SK-N-SH (cell line): ENCODE results near the gene CLDN9. TPM values are rescaled to one million over a fixed set of nuclear protein-coding genes. Genes with fewer than 3 reads are reported as not detected.
"Not testable (repeated sequence)": the region's sequence is repeated elsewhere in the genome, so short reads cannot be mapped to it uniquely, and the experiment has no call there.

Experiments
- CTCF ChIA-PET: fragments of 300-600, 350-600 bp; formaldehyde crosslinking; extraction: SDS; loops from one replicate; lab custom pipeline; 2021; lab: Yijun Ruan, JAX
- POLR2A ChIA-PET: fragments of 350-600 bp; sonication (Branson Sonifier 250); formaldehyde crosslinking; extraction: SDS; loops from one replicate; lab custom pipeline; 2020; ENCODE audit warnings: antibody characterized with exemption, inconsistent platforms; lab: Yijun Ruan, JAX
- DNase-seq: peaks from one replicate; pipeline ENCODE4 v3.0.0; 2012
- H2AFZ ChIP-seq: fragments of 200-600 bp; sonication (generic); 2 replicates; pipeline ENCODE4 v1.8.1; 2016; ENCODE audit warnings: antibody characterized with exemption, mild to moderate bottlenecking, low read depth
- H3F3A ChIP-seq: fragments of 200-600 bp; sonication (generic); replicated peaks from 2 replicates; pipeline ENCODE3; 2016; ENCODE audit warnings: antibody characterized with exemption, mild to moderate bottlenecking; ENCODE audit not compliant: insufficient read depth
- H3K27ac ChIP-seq, 2 experiments: fragments of 200-500 bp in 1 of 2; fragments of 200-600 bp in 1 of 2; sonication (Bioruptor generic) in 1 of 2; sonication (generic), shearing (Covaris generic) in 1 of 2; 2 replicates each; pipeline versions ENCODE4 v1.5.1 to v1.6.1; 2014 to 2016; ENCODE audit warnings: low read depth in 2 of 2, inconsistent platforms in 1 of 2, low read length in 1 of 2, mild to moderate bottlenecking in 1 of 2, mixed read lengths in 1 of 2
- H3K27me3 ChIP-seq: fragments of 200-600 bp; sonication (generic), shearing (Covaris generic); 2 replicates; pipeline ENCODE4 v1.6.1; 2016; ENCODE audit warnings: mixed run types; ENCODE audit not compliant: insufficient read depth
- H3K36me3 ChIP-seq, 2 experiments: fragments of 200-500 bp in 1 of 2; fragments of 200-600 bp in 1 of 2; sonication (Bioruptor generic) in 1 of 2; sonication (generic) in 1 of 2; replicated peaks in 1 of 2; 2 replicates each; pipeline versions ENCODE3 to v1.5.1; 2014 to 2016; ENCODE audit warnings: low read length in 1 of 2, mild to moderate bottlenecking in 1 of 2; ENCODE audit not compliant: insufficient read depth in 2 of 2, control insufficient read depth in 1 of 2
- H3K4me1 ChIP-seq, 2 experiments: fragments of 200-500 bp in 1 of 2; fragments of 200-600 bp in 1 of 2; sonication (Bioruptor generic) in 1 of 2; sonication (generic), shearing (Covaris generic) in 1 of 2; 2 replicates each; pipeline versions ENCODE4 v1.5.1 to v1.6.1; 2014 to 2016; ENCODE audit warnings: low read depth in 1 of 2, low read length in 1 of 2, mixed run types in 1 of 2; ENCODE audit not compliant: insufficient read depth in 2 of 2, control insufficient read depth in 1 of 2
- H3K4me2 ChIP-seq: fragments of 200-600 bp; sonication (generic), shearing (Covaris generic); 2 replicates; pipeline ENCODE4 v1.6.1; 2017; ENCODE audit warnings: mixed run types
- H3K4me3 ChIP-seq, 2 experiments: fragments of 200-500 bp in 1 of 2; fragments of 200-600 bp in 1 of 2; sonication (Bioruptor generic) in 1 of 2; sonication (generic), shearing (Covaris generic) in 1 of 2; 2 replicates each; pipeline versions ENCODE4 v1.5.1 to v1.8.1; 2014 to 2016; ENCODE audit warnings: low read depth in 2 of 2, inconsistent platforms in 1 of 2, low read length in 1 of 2, mild to moderate bottlenecking in 1 of 2, mixed read lengths in 1 of 2, moderate library complexity in 1 of 2
- H3K79me2 ChIP-seq: fragments of 200-600 bp; sonication (generic); 2 replicates; pipeline ENCODE4 v1.8.1; 2017; ENCODE audit warnings: mild to moderate bottlenecking; ENCODE audit not compliant: insufficient read depth
- H3K9ac ChIP-seq: fragments of 200-600 bp; sonication (generic); 2 replicates; pipeline ENCODE4 v1.6.1; 2017; ENCODE audit warnings: mixed run types
- H3K9me2 ChIP-seq: fragments of 200-600 bp; sonication (generic); 2 replicates; pipeline ENCODE4 v1.6.1; 2017; ENCODE audit warnings: mixed run types
- H3K9me3 ChIP-seq: fragments of 200-600 bp; sonication (generic); 2 replicates; pipeline ENCODE4 v1.6.1; 2017; ENCODE audit warnings: mixed run types, mild to moderate bottlenecking, moderate library complexity
- H4K20me1 ChIP-seq: fragments of 200-600 bp; sonication (generic); 2 replicates; pipeline ENCODE4 v1.6.1; 2017; ENCODE audit warnings: mild to moderate bottlenecking, mixed run types; ENCODE audit not compliant: insufficient read depth
- IRF3 ChIP-seq: fragments of 150-350 bp; IDR thresholded peaks from 2 replicates; pipeline ENCODE4 v1.6.1; 2016; ENCODE audit warnings: mild to moderate bottlenecking, low read depth, low read length
- SIN3A ChIP-seq: IDR thresholded peaks from 2 replicates; pipeline ENCODE4 v1.6.1; 2012; ENCODE audit warnings: low read depth, mild to moderate bottlenecking, low read length, moderate library complexity, borderline replicate concordance
- TAF1 ChIP-seq: IDR thresholded peaks from 2 replicates; pipeline ENCODE4 v1.6.1; 2012; ENCODE audit warnings: low read depth, mild to moderate bottlenecking, low read length, moderate library complexity, borderline replicate concordance
- WGBS: methylation state at CpG from one replicate; pipeline ENCODE4 v1.1.6; 2017; ENCODE audit warnings: low lambda C conversion rate; 5-methylcytosine and 5-hydroxymethylcytosine counted together
- polyA plus RNA-seq, 3 experiments: library from polyadenylated mRNA; depleted of rRNA; stranded (reverse); fragments of >200 nt; gene quantifications; 2 replicates each; pipeline ENCODE4 v1.2.3, GENCODE V29; 2012
- TF ChIP-seq, protein P1 (sequence below): fragments of 200-600 bp; sonication (generic); IDR thresholded peaks from 2 replicates; pipeline ENCODE4 v1.6.1; 2017; ENCODE audit warnings: antibody characterized with exemption, mild to moderate bottlenecking, moderate library complexity

The CLDN9 gene
- polyA plus RNA-seq, 1 of the 3 experiments (the other 2 are of a cell fraction), result 0.08 TPM

GRCh38 chr16:3052571-3053329 is 40.0 kb downstream of the CLDN9 start:
- H3K9ac ChIP-seq, H3K79me2 ChIP-seq, H2AFZ ChIP-seq, H3K36me3 ChIP-seq, DNase-seq, POLR2A ChIA-PET, H3F3A ChIP-seq, H4K20me1 ChIP-seq, H3K9me3 ChIP-seq, H3K9me2 ChIP-seq, H3K4me1 ChIP-seq, H3K4me3 ChIP-seq, CTCF ChIA-PET, H3K4me2 ChIP-seq, H3K27ac ChIP-seq: not testable (repeated sequence)
- 74% methylated on average over 11 of the region's 12 CpGs for WGBS
- peaks cover 20% of the 10 kb centered on the region; the same call in 1 of the 2 replicates for H3K27me3 ChIP-seq

GRCh38 chr16:3053330-3053710 is 40.6 kb downstream of the CLDN9 start:
- DNase-seq, POLR2A ChIA-PET, H3K9ac ChIP-seq, H4K20me1 ChIP-seq, H3K4me3 ChIP-seq, CTCF ChIA-PET, H3K27ac ChIP-seq, H3F3A ChIP-seq, H3K9me2 ChIP-seq, H3K4me2 ChIP-seq, H3K9me3 ChIP-seq, H3K36me3 ChIP-seq, H3K4me1 ChIP-seq, H3K79me2 ChIP-seq, H2AFZ ChIP-seq: not testable (repeated sequence)
- H3K27me3 ChIP-seq, result peaks cover 14% of the 10 kb centered on the region; the same call in 1 of the 2 replicates
- 85% methylated on average over 8 of the region's 13 CpGs for WGBS

DNA sequence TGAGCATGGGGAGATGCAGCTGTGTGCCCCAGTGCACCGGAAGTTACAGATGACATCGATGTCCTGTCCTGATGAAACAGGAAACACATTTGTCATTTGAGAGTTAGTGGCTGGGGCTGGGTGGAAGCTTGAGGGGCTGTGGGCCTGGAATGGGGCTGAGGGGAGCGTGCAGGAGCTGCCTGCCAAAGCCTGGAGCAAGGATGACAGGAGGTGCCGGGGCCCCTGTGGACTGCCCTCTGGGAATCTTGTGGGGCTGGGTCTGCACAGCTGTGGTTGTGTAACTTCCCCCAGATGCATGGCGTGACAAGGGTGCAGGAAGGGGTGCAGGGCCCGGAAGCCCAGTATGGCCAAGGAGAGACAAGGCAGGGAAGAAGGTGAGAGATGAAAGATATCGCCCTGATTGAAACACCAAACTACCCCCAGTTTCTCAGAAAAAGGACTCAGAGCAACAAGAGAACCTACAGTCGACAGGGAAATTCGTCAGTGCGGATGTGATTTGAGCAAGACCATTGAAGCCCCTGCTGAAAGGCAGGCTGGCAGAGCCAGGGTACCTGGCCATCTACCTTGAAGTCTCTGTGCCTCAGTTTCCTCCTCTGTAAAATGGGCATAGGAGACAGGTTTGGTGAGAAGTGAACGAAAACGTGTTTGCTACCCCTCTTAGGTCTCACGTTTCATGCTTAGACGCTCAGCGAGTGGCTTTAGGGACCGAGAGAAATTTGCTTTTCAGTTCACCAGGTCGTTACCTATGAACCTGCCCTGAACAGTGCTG is 42.4 kb downstream of the CLDN9 start:
- no peaks in the 10 kb centered on the region for H3K79me2 ChIP-seq
- H2AFZ ChIP-seq, result no peak overlapping the region
- H3K9ac ChIP-seq, result no peak overlapping the region
- peaks cover 0 to 12% of the 10 kb centered on the region in 2 experiments; a peak in 1 of 4 replicates for H3K4me1 ChIP-seq
- H3K27me3 ChIP-seq, result no peaks in the 10 kb centered on the region
- TF ChIP-seq IRF3 (no peak), SIN3A (no peak), TAF1 (no peak)
- TF ChIP-seq, protein P1, sequence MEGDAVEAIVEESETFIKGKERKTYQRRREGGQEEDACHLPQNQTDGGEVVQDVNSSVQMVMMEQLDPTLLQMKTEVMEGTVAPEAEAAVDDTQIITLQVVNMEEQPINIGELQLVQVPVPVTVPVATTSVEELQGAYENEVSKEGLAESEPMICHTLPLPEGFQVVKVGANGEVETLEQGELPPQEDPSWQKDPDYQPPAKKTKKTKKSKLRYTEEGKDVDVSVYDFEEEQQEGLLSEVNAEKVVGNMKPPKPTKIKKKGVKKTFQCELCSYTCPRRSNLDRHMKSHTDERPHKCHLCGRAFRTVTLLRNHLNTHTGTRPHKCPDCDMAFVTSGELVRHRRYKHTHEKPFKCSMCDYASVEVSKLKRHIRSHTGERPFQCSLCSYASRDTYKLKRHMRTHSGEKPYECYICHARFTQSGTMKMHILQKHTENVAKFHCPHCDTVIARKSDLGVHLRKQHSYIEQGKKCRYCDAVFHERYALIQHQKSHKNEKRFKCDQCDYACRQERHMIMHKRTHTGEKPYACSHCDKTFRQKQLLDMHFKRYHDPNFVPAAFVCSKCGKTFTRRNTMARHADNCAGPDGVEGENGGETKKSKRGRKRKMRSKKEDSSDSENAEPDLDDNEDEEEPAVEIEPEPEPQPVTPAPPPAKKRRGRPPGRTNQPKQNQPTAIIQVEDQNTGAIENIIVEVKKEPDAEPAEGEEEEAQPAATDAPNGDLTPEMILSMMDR, result no peak
- TF ChIP-seq, all 33 proteins: peak for 0
- Histone ChIP-seq H3F3A (no peaks in the 10 kb centered on the region), H3K36me3 (no peaks in the 10 kb centered on the region), H3K4me2 (no peak overlapping the region), H4K20me1 (no peaks in the 10 kb centered on the region), H3K4me3 (no peak overlapping the region), H3K9me3 (no peaks in the 10 kb centered on the region), H3K27ac (no peak overlapping the region), H3K9me2 (no peaks in the 10 kb centered on the region)
- POLR2A ChIA-PET, result no interaction called here
- CTCF ChIA-PET, result interaction anchor here (1.1 to 1.2 kb wide), 2 partner anchors 24 to 74 kb away, joined by 4 read pairs; no protein-coding TSS in a partner anchor
- WGBS, result 85% methylated on average over 17 of the region's 17 CpGs
- no peak for DNase-seq

- H2AFZ ChIP-seq, H3K79me2 ChIP-seq, DNase-seq, H3K4me2 ChIP-seq, H3K9ac ChIP-seq, H3F3A ChIP-seq, H3K36me3 ChIP-seq, H3K4me3 ChIP-seq, H4K20me1 ChIP-seq, H3K9me2 ChIP-seq, POLR2A ChIA-PET, H3K27me3 ChIP-seq, H3K9me3 ChIP-seq, H3K27ac ChIP-seq: not testable (repeated sequence)
- 96% methylated on average over 7 of the region's 9 CpGs for WGBS
- CTCF ChIA-PET, result interaction anchor here (1.0 to 1.2 kb wide), 4 partner anchors 21 to 74 kb away, joined by 3 to 4 read pairs (median 4); no protein-coding TSS in a partner anchor
- peaks cover 0 to 12% of the 10 kb centered on the region in 2 experiments; a peak in 1 of 4 replicates for H3K4me1 ChIP-seq
These were observed 43.0 kb downstream of the CLDN9 start for GRCh38 chr16:3055734-3056115.
